GM18499 (cell line): Measurements from ENCODE around the gene RFC3.
"Not testable (repeated sequence)": the region's sequence is repeated elsewhere in the genome, so short reads cannot be mapped to it uniquely, and the experiment has no call there.

Source experiments
- ATAC-seq: cut with Tn5 transposase; IDR thresholded peaks from one replicate; pipeline ENCODE4 v1.9.1; 2021; ENCODE audit warnings: moderate number of reproducible peaks; ENCODE audit not compliant: insufficient read depth, unreplicated experiment

RFC3 gene

GRCh38 chr13:33806470-33807248, 11.3 kb upstream of the RFC3 start:
- ATAC-seq = no peak

DNA sequence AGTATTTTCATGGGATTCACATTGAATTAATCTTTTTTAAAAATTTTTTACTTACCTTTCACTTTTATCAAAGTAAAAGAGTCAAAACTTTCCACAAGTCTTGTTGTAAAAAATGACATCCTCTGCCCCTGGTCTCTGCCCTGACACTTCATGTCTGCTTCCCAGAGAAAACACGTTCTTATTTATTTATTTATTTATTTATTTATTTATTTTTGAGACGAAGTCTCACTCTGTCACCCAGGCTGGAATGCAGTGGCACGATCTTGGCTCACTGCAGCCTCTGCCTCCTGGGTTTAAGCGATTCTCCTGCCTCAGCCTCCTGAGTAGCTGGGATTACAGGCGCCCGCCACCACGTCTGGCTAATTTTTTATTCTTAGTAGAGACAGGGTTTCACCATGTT, 5.1 kb upstream of the RFC3 start:
- not testable (repeated sequence) for ATAC-seq

- ATAC-seq = no peak
Observed at GRCh38 chr13:33815011-33815550, 2.9 kb upstream of the RFC3 start.

- no peak for ATAC-seq
Observed at GRCh38 chr13:33816912-33817311, 1.0 kb upstream of the RFC3 start.

DNA sequence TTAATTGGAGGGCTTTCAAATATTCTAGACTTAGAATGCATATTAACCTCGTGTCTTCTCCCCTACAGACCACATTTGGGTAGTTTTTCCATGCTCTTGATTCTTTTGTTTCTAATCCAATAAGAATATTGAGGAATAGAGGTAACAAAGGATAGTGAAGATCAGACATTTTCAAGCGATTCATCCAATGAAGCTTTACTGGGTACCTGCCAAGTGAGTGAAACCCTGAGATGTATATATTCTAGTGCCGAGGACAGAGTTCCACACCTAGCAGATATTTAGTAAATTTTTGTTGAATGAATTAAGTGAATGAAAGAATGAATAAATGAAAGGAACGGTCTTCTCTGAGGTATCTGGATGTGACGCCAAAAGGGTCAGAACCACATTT, 442 bp upstream of the RFC3 start:
- ATAC-seq = no peak

- ATAC-seq = no peak
Observed at GRCh38 chr13:33825083-33825482, 7.1 kb downstream of the RFC3 start.

DNA sequence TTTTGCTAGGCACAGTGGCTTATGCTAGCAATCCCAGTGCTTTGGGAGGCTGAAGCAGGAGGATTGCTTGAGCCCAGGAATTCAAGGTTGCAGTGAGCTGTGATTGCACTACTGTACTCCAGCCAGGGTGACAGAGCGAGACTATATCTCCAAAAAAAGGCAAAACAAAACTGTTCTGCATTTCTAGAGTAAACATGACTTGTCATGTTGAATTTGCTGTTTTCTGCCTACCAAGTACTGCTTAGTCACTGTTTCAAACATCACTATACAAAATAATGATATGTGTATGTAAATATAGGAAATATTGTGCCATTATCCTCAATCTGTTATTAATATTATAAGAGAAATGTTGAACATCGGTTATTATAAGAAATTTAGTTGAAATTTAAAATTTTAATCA, 9.2 kb downstream of the RFC3 start:
- ATAC-seq = no peak

- no peak for ATAC-seq
Observed at GRCh38 chr13:33828431-33829129, 10.6 kb downstream of the RFC3 start.

- ATAC-seq = no peak
Observed at GRCh38 chr13:33832872-33833271, 14.9 kb downstream of the RFC3 start.

DNA sequence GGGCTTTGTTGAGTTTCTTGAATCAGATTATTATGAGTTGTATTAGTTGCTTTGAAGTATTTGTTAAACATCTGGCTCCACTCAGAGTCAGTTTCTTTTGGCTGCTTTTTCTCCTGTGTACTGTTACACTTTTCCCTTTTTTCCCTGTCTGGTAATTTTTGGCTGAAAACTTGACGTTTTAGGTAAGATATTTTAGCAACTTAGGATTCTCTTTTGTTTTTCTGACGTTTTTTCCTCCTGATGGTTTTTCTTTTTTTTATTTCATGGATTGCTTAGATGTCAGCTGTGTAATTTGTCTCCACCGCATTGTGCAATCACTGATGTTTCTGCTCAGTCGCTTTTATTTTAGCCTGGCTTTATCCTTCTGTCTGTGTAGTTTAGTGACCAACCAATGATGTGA, 20.7 kb downstream of the RFC3 start:
- no peak for ATAC-seq

- ATAC-seq = no peak
Observed at GRCh38 chr13:33840402-33840801, 22.5 kb downstream of the RFC3 start.

DNA sequence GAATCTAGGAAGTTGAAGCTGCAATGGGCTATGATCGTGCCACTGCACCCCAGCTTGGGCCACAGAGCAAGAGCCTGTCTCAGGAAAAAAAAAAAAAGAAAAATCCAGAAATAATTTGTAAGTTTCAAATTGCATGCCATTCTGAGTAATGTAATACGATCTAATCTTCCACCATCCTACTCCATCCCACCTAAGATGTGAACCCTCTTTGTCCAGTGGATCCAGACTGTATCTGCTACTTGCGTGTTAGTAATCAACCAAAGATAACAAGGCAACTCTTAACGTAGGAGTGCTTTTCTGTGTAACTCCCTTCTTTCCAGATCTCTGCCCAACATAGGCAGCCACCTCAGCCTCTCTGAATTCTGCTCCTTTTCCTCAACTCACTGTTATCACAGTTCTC, 24.3 kb downstream of the RFC3 start:
- no peak for ATAC-seq

DNA sequence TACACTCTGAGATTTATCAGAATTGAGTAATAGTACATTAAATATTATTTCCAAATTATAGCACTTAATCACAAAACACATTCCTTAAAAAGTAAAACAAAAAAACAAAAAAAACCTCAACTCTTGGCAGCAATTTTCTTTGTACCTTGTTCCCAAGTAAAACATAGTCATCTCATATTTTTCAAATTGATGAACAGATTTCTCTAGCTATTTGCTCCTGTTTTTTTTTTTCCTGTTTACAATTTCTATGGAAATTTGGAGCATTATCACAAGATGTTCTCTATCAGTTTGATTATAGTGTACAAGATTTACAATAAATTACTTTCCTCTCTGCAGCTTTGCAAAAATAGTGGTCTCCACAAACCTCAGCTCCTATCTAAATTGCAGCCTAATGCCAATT, 25.0 kb downstream of the RFC3 start:
- no peak for ATAC-seq

DNA sequence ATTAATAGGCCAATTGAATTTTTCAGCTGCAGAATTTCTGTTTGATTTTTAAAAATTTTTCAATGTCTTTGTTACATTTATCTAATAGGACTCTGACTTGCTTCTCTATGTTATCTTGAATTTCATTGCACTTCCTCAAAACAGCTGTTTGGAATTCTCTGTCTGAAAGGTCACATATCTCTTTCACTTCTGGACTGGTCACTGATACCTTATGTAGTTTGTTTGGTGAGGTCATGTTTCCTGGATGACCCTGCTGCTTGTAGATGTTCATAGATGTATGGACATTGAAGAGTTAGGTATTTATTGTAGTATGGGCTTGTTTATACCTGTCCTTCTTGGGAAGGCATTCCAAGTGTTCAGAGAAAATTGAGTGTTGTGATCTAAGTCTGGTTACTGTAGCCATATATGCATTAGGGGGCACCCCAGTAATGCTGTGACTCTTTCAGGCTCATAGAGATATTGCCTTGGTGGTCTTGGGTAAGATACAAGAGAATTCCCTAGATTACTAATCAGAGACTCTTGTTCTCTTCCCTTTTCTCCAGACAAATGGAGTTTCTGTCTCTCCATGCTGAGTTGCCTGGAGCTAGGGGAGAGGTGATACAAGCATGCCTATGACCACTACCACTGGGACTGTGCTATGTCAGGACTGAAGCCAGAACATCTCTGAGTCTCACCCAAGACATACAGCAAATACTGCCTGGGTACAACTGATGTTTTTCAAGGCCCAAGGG, 27.8 kb downstream of the RFC3 start:
- ATAC-seq = no peak

- no peak for ATAC-seq
Observed at GRCh38 chr13:33846303-33847062, 28.5 kb downstream of the RFC3 start.

- no peak for ATAC-seq
Observed at GRCh38 chr13:33849211-33849610, 31.3 kb downstream of the RFC3 start.

DNA sequence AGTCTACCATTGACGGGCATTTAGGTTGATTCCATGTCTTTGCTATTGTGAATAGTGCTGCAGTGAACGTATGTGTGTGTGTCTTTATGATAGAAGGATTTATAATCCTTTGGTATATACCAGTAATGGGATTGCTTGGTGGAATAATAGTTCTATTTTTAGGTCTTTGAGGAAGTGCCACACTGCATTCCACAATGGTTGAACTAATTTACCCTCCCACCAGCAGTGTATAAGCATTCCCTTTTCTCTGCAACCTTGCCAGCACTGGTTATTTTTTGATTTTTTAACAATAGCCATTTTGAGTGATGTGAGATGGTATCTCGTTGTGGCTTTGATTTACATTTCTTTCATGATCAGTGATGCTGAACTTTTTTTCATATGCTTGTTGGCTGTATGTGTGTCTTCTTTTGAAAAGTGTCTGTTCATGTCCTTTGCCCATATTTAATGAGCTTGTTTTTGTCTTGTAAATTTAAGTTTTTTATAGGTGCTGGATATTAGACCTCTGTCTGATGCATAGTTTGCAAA, 37.5 kb downstream of the RFC3 start:
- no peak for ATAC-seq

GRCh38 chr13:33859691-33860303, 41.8 kb downstream of the RFC3 start:
- no peak for ATAC-seq

- no peak for ATAC-seq
Observed at GRCh38 chr13:33860526-33860925, 42.6 kb downstream of the RFC3 start.

GRCh38 chr13:33862016-33862415, 44.1 kb downstream of the RFC3 start:
- no peak for ATAC-seq
